ENCODE data around the gene PTPRM. TPM values are rescaled to one million over a fixed set of nuclear protein-coding genes. Genes with fewer than 3 reads are reported as not detected.
A peak's percentile ranks its signal among the peaks of the same experiment; 100 is the strongest.

Gene PTPRM
- total and polyA plus RNA-seq, 7 donors = 3.9 to 151 (median 62.8) TPM

- no peak for DNase-seq
- intact Hi-C loops (cut with DNase I) = no loop called here
- TF ChIP-seq CTCF (IDR thresholded peaks at IDR 0.05) = no peak
- TF ChIP-seq POLR2A (IDR thresholded peaks at IDR 0.05) = no peak
- TF ChIP-seq POLR2AphosphoS5 (IDR thresholded peaks at IDR 0.05) = no peak
- no peak for TF ChIP-seq EP300 (IDR thresholded peaks at IDR 0.05)
- Histone ChIP-seq H3K4me1 (peaks cover 0 to 24% (median 21%) of the 10 kb centered on the region in 4 donors), H3K36me3 (no peaks in the 10 kb centered on the region), H3K4me3 (no peak overlapping the region), H3K27ac (peak overlapping the region in 1 of 4 donors; percentile 37), H3K27me3 (no peaks in the 10 kb centered on the region), H3K9me3 (no peaks in the 10 kb centered on the region)
- 86 to 92% methylated on average over 1 of the region's 1 CpG for WGBS, 2 donors
Observed at GRCh38 chr18:7855028-7855427, 287.9 kb downstream of the PTPRM start.

GRCh38 chr18:7855671-7856070, 288.6 kb downstream of the PTPRM start:
- intact Hi-C loops (cut with DNase I) = no loop called here
- DNase-seq = no peak
- Histone ChIP-seq H3K27ac (peak overlapping the region in 1 of 4 donors; percentile 37), H3K36me3 (no peaks in the 10 kb centered on the region), H3K9me3 (no peaks in the 10 kb centered on the region), H3K27me3 (no peaks in the 10 kb centered on the region), H3K4me1 (peaks cover 0 to 28% (median 23%) of the 10 kb centered on the region in 4 donors), H3K4me3 (no peak overlapping the region)
- TF ChIP-seq EP300 (IDR thresholded peaks at IDR 0.05) (no peak), POLR2AphosphoS5 (IDR thresholded peaks at IDR 0.05) (no peak), POLR2A (IDR thresholded peaks at IDR 0.05) (no peak), CTCF (IDR thresholded peaks at IDR 0.05) (no peak)
- 33 to 41% methylated on average over 1 of the region's 1 CpG for WGBS, 2 donors

- peaks cover 0 to 32% (median 25%) of the 10 kb centered on the region in 4 donors for H3K4me1 ChIP-seq
- no peak overlapping the region for H3K4me3 ChIP-seq
- TF ChIP-seq POLR2A (IDR thresholded peaks at IDR 0.05) = no peak
- no peak for TF ChIP-seq CTCF (IDR thresholded peaks at IDR 0.05)
- no peak for TF ChIP-seq EP300 (IDR thresholded peaks at IDR 0.05)
- no peak for TF ChIP-seq POLR2AphosphoS5 (IDR thresholded peaks at IDR 0.05)
- intact Hi-C loops (cut with DNase I) = no loop called here
- no peaks in the 10 kb centered on the region for H3K27me3 ChIP-seq
- H3K27ac ChIP-seq = no peak overlapping the region
- 86 to 89% methylated on average over 3 of the region's 3 CpGs for WGBS, 2 donors
- DNase-seq = no peak
- no peaks in the 10 kb centered on the region for H3K9me3 ChIP-seq
- H3K36me3 ChIP-seq = no peaks in the 10 kb centered on the region
Observed at GRCh38 chr18:7856116-7856515, 289.0 kb downstream of the PTPRM start.

- Histone ChIP-seq H3K36me3 (no peaks in the 10 kb centered on the region), H3K27ac (no peak overlapping the region), H3K27me3 (no peaks in the 10 kb centered on the region), H3K4me1 (peaks cover 0 to 37% (median 26%) of the 10 kb centered on the region in 4 donors), H3K4me3 (no peak overlapping the region), H3K9me3 (no peaks in the 10 kb centered on the region)
- intact Hi-C loops (cut with DNase I) = no loop called here
- TF ChIP-seq POLR2A (IDR thresholded peaks at IDR 0.05) = no peak
- TF ChIP-seq CTCF (IDR thresholded peaks at IDR 0.05) = no peak
- TF ChIP-seq POLR2AphosphoS5 (IDR thresholded peaks at IDR 0.05) = no peak
- TF ChIP-seq EP300 (IDR thresholded peaks at IDR 0.05) = no peak
- no peak for DNase-seq
- WGBS, 2 donors = 68 to 77% methylated on average over 2 of the region's 2 CpGs
Observed at GRCh38 chr18:7856733-7857132, 289.6 kb downstream of the PTPRM start.

- H3K27ac ChIP-seq = no peak overlapping the region
- no peaks in the 10 kb centered on the region for H3K27me3 ChIP-seq
- no peaks in the 10 kb centered on the region for H3K36me3 ChIP-seq
- no peak overlapping the region for H3K4me3 ChIP-seq
- peaks cover 0 to 37% (median 26%) of the 10 kb centered on the region in 4 donors for H3K4me1 ChIP-seq
- intact Hi-C loops (cut with DNase I) = no loop called here
- TF ChIP-seq POLR2AphosphoS5 (IDR thresholded peaks at IDR 0.05) (no peak), POLR2A (IDR thresholded peaks at IDR 0.05) (no peak), CTCF (IDR thresholded peaks at IDR 0.05) (no peak), EP300 (IDR thresholded peaks at IDR 0.05) (no peak)
- 73 to 78% methylated on average over 1 of the region's 1 CpG for WGBS, 2 donors
- H3K9me3 ChIP-seq = no peaks in the 10 kb centered on the region
- DNase-seq = no peak
Observed at GRCh38 chr18:7857562-7857961, 290.4 kb downstream of the PTPRM start.

All from sigmoid colon (tissue), 7 donors.